Activated T-cell treated with anti-CD3 and anti-CD28 coated beads, Interleukin-2, amount 50 U/mL, for 48 hours (primary cell): ENCODE measurements around the gene HGFAC.
"Not testable (repeated sequence)": the region's sequence is repeated elsewhere in the genome, so short reads cannot be mapped to it uniquely, and the experiment has no call there.

ENCODE experiments used
- DNase-seq, 2 experiments: peaks; one replicate each; pipeline ENCODE4 v3.0.0-alpha.2; 2020

Gene HGFAC

DNA sequence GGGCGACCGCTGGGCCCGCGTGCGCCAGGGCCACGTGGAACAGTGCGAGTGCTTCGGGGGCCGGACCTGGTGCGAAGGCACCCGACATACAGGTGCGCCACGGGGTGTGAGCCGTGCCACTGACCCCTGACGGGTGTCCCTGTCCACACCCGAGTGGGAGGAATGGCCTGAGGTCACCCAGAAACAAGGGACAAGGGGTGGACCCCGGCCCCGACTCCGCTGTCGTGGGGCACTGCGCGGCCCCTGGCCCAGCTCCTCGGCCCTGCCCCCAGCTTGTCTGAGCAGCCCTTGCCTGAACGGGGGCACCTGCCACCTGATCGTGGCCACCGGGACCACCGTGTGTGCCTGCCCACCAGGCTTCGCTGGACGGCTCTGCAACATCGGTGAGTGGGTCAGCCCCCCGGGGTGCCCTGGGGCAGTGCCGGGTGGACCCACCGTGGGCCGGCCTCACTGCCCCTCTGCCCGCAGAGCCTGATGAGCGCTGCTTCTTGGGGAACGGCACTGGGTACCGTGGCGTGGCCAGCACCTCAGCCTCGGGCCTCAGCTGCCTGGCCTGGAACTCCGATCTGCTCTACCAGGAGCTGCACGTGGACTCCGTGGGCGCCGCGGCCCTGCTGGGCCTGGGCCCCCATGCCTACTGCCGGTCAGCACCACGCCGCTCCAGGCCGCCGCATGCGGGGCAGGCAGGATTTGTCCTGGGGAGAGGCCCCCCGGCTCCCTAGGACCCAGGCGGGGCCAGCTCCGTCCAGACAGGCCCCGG, 2.8 kb downstream of the HGFAC start:
- DNase-seq: no peak

DNA sequence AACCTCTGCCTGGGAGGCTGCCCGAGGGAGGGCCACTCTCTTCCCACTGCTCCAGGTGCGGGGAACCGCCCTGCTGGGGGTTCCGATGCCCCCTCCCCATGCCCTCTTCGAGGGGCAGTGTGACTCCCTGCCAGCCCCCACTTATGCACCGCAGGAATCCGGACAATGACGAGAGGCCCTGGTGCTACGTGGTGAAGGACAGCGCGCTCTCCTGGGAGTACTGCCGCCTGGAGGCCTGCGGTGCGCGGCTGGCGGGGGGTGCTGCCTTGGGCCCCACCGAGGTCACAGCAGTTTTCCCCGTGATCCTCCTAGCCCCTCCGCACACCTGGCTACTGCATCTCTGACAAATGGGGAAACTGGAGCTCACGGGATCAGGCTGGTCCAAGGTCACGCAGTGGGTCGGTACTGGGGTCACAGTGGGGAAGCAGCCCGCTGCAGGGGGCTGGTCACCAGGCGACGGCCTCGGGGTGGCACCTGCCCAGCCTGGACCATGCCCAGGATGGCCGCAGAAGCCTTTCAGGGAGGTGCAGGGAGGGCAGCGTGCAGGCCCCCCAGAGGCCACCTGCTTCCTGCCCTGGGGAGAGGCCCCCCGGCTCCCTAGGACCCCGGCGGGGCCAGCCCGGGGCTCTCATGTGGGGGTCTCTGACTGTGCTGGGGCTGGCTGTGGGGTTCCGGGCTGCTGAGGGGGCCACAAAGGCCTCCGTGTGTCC, 3.5 kb downstream of the HGFAC start:
- no peak for DNase-seq

DNA sequence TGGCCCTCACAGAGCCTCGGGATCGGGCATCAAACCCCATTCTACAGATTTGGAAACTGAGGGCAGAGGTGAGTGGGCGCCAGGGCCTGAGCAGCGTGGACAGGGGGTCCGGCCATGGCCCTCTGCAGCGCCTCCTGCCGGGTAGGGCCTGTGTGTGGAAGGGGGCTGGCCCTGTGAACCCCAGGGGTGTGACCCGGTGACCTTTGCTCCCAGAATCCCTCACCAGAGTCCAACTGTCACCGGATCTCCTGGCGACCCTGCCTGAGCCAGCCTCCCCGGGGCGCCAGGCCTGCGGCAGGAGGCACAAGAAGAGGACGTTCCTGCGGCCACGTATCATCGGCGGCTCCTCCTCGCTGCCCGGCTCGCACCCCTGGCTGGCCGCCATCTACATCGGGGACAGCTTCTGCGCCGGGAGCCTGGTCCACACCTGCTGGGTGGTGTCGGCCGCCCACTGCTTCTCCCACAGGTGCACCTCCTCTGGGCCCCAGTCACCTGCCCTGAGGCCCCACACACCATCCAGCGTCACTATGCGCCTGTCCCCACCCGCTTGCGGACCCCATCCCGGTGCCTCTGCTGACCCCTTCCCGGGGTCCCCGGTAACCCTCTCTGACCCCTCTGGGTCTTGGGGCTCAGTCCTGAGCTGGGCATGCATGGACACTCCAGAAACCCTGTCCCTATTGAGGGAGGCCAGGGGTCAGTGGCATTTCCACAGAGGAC, 4.2 kb downstream of the HGFAC start:
- no peak for DNase-seq

GRCh38 chr4:3446631-3447320, 5.0 kb downstream of the HGFAC start:
- no peak for DNase-seq

- no peak for DNase-seq
These were observed 5.9 kb downstream of the HGFAC start for GRCh38 chr4:3447431-3448395.

DNA sequence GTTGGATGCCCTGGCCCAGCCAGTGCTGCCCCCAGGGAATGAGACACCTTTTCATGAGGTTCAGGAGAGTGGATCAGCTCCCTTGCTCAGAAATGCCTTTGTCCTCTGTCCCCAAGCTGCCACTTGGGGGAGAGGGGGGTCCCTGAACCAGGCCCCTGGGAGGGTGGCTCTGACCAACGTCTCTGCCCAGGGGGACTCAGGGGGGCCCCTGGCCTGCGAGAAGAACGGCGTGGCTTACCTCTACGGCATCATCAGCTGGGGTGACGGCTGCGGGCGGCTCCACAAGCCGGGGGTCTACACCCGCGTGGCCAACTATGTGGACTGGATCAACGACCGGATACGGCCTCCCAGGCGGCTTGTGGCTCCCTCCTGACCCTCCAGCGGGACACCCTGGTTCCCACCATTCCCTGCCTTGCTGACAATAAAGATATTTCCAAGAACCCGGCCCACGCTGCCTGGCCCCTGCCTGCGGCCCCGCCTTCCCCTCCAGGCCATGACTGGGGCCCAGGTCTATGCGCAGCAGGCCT, 7.3 kb downstream of the HGFAC start:
- DNase-seq: no peak

- DNase-seq: no peak
These were observed 8.1 kb downstream of the HGFAC start for GRCh38 chr4:3449574-3450534.

DNA sequence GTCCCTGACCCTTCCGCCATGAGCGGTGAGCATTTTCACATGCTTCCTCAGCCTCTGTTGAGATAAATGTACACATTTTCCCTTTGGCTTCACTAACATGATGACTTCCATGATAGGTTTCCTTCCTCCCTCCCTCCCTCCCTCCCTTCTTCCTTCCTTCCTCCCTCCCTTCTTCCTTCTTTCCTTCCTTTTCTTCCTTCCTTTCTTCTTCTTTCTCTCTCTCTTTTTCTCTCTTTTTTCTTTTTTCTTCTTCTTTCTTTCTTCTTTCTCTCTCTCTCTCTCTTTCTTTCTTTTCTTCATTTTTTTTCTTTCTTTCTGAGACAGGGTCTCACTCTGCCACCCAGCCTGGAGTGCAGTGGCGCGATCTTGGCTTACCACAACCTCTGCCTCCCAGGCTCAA, 8.9 kb downstream of the HGFAC start:
- no peak for DNase-seq

GRCh38 chr4:3451956-3452355, 10.2 kb downstream of the HGFAC start:
- DNase-seq: no peak

GRCh38 chr4:3452376-3452775, 10.6 kb downstream of the HGFAC start:
- DNase-seq: no peak

GRCh38 chr4:3455596-3455995, 13.8 kb downstream of the HGFAC start:
- DNase-seq: not testable (repeated sequence)

- DNase-seq: no peak
These were observed 16.6 kb downstream of the HGFAC start for GRCh38 chr4:3458371-3458770.

GRCh38 chr4:3459156-3459555, 17.4 kb downstream of the HGFAC start:
- not testable (repeated sequence) for DNase-seq

DNA sequence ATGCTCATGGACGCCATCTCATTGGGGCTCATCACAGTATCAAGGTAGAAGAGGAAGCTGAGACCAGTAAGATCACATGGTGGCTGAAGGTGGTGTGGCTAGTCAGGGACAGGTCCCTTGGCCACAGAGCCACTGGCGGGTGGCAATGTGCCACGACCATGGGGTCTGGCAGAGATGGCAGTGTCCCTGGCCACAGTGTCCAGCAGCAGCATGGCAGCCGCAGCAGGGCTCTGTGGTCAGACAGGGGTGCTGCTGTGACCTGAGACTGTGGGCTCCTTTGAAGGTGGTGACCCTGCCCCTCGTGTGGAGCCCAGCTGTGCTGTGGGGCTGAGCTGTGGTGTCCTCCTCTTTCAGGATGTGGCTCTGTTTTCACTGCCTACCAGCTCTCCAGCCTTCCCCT, 19.2 kb downstream of the HGFAC start:
- no peak for DNase-seq

DNA sequence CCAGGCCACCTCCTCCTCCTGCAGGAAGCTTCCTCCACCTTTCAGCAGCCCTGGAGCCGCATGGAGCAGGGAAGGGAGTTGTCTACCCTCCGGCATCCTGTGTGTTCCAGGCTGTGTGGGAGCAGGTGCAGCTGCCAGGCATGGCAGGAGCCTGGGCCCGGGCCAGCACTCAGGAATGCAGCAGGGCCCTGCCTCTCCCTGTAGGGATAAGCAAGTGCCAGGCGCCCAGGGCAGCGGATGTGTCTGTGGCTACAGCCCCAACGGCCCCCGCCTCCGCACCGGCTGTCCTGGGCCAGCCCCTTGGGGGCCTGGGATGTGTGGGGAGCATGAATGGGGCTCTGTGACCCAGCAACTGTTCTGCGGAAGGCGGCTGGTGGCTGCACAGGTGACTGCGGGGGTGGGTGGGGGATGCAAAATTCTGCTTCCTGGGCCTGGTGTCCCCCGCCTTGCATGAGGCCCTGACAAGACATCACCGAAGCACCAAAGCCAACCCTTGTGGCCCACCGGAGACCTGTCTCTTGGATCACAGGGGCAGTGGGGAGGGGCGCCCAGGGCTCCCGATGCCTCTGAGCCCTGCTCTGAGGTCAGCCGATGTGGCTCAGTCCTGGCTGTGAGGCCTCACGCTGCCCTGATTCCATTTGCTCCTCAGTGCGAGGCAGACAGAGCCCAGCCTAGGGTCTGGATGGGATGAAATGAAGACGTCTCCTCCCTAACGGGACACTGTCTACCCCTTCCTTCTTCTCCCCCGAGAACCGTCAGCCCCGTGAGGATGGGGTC, 19.9 kb downstream of the HGFAC start:
- no peak for DNase-seq

GRCh38 chr4:3462321-3462789, 20.6 kb downstream of the HGFAC start:
- no peak for DNase-seq

- DNase-seq: no peak
These were observed 21.1 kb downstream of the HGFAC start, which contains the start of gene DOK7 for GRCh38 chr4:3462790-3463415. Gene DOK7, plus strand, starts transcription at chr4:3463306. Its CDS starts 70 bp downstream, at chr4:3463376.

GRCh38 chr4:3463556-3464348, 22.0 kb downstream of the HGFAC start:
- DNase-seq: no peak
